GM23338 (cell line): ENCODE measurements around the gene GHR.

ENCODE experiments used
- CTCF ChIP-seq, 2 experiments: fragments of 200-600 bp in 1 of 2; sonication (generic) in 1 of 2; conservative IDR thresholded peaks; 2 replicates each; pipeline versions ENCODE4 v1.5.1 to v1.6.1; 2016 to 2017; ENCODE audit warnings: antibody characterized with exemption in 2 of 2, low read depth in 2 of 2, mild to moderate bottlenecking in 2 of 2, moderate library complexity in 1 of 2
- POLR2AphosphoS5 ChIP-seq: IDR thresholded peaks from 2 replicates; pipeline ENCODE4 v1.6.1; 2016; ENCODE audit warnings: antibody characterized with exemption, low read depth
- REST ChIP-seq: IDR thresholded peaks from one replicate; pipeline ENCODE4 v1.6.1; 2018; ENCODE audit warnings: antibody characterized with exemption; ENCODE audit not compliant: unreplicated experiment

GRCh38 chr5:42634575-42634974 is 211.3 kb downstream of the GHR start:
- no peak for TF ChIP-seq POLR2AphosphoS5
- TF ChIP-seq REST, result no peak
- TF ChIP-seq CTCF (conservative IDR thresholded peaks at IDR 0.05; ENCODE audit: low read depth in 2 of 2), result no peak
